ENCODE measurements around the gene SMC5.
"Not testable (repeated sequence)": the region's sequence is repeated elsewhere in the genome, so short reads cannot be mapped to it uniquely, and the experiment has no call there.

Gene SMC5

DNA sequence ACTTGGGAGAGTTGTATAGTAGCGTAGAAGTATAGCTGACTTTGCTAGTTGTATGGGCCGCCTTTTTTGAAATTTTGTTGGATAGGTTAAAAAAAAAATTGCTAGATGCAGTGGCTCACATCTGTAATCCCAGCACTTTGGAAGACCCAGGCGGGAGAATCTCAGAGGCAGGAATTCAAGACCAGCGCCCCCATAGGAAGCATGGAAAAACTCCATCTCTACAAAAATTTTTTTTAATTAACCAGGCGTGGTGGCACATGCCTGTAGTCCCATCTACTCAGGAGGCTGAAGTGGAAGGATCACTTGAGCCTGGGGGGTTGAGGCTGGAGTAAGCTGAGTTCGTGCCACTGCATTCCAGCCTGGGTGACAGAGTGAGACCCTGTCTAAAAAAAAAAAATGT, 59.2 kb downstream of the SMC5 start:
- DNase-seq (ENCODE audit: insufficient read length) (no peak), FAIRE-seq (no peak)
- TF ChIP-seq POLR2AphosphoS5 (IDR thresholded peaks at IDR 0.05; ENCODE audit: low read depth, low read length), result no peak
- no peak for TF ChIP-seq TAF1 (IDR thresholded peaks at IDR 0.05; ENCODE audit: borderline replicate concordance, low read depth, low read length)
- no peak for TF ChIP-seq POLR2A (IDR thresholded peaks at IDR 0.05; ENCODE audit: low read depth, low read length)

DNA sequence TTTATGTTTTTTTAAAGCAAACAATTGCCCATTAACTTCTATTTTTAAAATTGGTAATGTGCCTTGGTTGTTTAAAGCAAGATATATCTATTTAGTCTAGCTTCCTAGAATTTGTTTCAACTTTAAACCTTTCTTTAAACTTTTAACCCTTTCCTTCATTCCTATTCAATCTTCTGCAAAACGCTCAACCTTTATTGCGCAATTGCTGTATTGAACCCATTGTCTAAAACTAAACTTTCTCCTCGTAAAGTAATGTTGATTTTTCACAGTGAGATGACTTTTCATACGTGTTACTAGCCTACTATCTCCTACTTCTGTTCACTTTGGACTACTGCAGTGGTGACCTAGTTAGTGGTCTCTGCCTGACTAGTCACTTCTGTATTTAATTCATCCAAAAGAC, 63.3 kb downstream of the SMC5 start:
- no peak for DNase-seq (ENCODE audit: insufficient read length)
- TF ChIP-seq TAF1 (IDR thresholded peaks at IDR 0.05; ENCODE audit: borderline replicate concordance, low read depth, low read length) (no peak), POLR2A (IDR thresholded peaks at IDR 0.05; ENCODE audit: low read depth, low read length) (no peak), POLR2AphosphoS5 (IDR thresholded peaks at IDR 0.05; ENCODE audit: low read depth, low read length) (no peak)
- FAIRE-seq, result no peak

DNA sequence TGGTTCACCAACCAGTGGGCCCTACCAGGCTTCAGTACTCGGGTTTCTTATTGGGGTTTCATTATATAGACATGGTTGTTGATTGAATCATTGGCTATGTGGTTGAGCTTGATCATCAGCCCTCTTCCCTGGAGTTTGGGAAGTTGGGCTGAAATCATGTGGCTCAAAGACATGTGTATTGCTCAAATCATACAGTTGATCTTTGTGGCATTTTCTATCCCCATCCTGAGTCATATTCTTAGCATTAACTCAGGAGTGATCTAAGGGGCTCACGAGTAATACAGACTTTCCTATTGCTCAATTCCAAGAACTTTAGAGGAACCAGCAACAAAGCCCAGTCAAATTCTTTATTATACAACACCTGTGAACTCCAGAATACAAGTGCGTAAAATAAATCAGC, 66.2 kb downstream of the SMC5 start:
- no peak for DNase-seq (ENCODE audit: insufficient read length)
- no peak for TF ChIP-seq TAF1 (IDR thresholded peaks at IDR 0.05; ENCODE audit: borderline replicate concordance, low read depth, low read length)
- TF ChIP-seq POLR2AphosphoS5 (IDR thresholded peaks at IDR 0.05; ENCODE audit: low read depth, low read length), result no peak
- TF ChIP-seq POLR2A (IDR thresholded peaks at IDR 0.05; ENCODE audit: low read depth, low read length), result no peak
- FAIRE-seq, result no peak

DNA sequence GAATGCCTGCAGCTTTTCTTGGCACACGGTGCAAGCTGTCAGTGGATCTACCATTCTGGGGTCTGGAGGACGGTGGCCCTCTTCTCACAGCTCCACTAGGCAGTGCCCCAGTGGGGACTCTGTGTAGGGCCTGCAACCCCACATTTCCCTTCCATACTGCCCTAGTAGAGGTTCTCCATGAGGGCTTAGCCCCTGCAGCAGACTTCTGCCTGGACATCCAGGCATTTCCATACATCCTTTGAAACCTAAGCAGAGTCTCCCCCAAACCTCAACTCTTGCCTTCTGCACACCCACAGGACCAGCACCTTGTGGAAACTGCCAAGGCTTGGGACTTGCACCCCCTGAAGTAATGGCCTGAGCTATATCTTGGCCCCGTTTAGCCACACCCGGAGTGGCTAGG, 69.8 kb downstream of the SMC5 start:
- DNase-seq (ENCODE audit: insufficient read length); FAIRE-seq: not testable (repeated sequence)

DNA sequence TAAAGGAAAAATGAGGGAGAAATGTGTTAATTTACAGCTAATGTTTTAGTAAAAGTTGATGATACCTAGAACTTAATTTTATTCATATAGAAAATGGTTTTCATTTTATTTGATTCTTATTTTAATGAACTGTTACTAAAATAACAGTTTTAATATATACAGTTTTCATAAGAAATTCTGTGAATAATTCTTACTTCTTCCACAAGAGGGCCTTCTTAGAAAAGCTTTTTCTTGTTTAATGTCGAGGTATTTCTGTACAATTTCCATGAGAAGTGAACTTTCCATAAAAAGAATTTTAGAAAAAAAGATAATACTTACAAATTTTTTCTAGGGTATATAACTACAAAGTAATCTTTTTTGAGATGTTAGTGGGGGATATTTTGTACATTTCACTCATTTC, 81.8 kb downstream of the SMC5 start:
- FAIRE-seq (no peak), DNase-seq (ENCODE audit: insufficient read length) (no peak)
- no peak for TF ChIP-seq TAF1 (IDR thresholded peaks at IDR 0.05; ENCODE audit: borderline replicate concordance, low read depth, low read length)
- TF ChIP-seq POLR2A (IDR thresholded peaks at IDR 0.05; ENCODE audit: low read depth, low read length), result no peak
- TF ChIP-seq POLR2AphosphoS5 (IDR thresholded peaks at IDR 0.05; ENCODE audit: low read depth, low read length), result no peak

DNA sequence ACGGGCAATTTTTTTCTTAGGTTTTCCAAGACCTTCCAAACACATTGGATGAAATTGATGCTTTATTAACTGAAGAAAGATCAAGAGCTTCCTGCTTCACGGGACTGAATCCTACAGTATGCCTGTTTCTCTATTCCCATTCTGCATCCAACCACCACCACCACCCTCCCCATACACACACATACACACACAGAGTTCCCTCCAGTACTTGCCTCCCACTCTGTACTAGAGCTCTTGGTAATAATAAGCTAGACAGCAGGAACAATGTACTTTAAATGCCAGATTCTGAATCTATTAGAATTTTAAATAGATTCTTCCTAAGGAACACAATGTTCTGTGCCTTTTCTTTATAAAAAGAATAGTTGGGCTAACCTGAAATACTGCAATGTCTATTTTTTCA, 88.3 kb downstream of the SMC5 start:
- no peak for TF ChIP-seq TAF1 (IDR thresholded peaks at IDR 0.05; ENCODE audit: borderline replicate concordance, low read depth, low read length)
- TF ChIP-seq POLR2AphosphoS5 (IDR thresholded peaks at IDR 0.05; ENCODE audit: low read depth, low read length), result no peak
- FAIRE-seq (no peak), DNase-seq (ENCODE audit: insufficient read length) (no peak)

DNA sequence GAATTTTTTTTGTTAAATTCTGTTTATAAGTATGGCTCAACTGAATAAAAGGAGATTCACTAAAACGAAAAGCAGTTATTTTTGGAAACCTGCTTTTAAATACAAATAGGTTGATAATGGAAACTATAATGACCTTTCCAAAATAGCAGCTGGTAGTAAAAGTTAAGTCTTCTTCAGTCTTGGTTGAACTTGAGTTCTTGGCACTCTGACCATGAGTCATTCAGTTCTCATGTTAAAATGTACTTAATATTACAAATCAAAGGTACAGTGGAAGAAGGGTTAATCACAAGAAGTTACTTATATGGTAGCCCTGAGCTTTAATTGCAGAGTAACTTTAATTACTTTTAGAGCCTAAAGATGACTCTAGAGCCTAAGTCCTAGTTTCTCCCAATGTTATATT, 93.6 kb downstream of the SMC5 start:
- DNase-seq (ENCODE audit: insufficient read length), result no peak
- TF ChIP-seq TAF1 (IDR thresholded peaks at IDR 0.05; ENCODE audit: borderline replicate concordance, low read depth, low read length), result no peak
- no peak for TF ChIP-seq POLR2A (IDR thresholded peaks at IDR 0.05; ENCODE audit: low read depth, low read length)
- no peak for TF ChIP-seq POLR2AphosphoS5 (IDR thresholded peaks at IDR 0.05; ENCODE audit: low read depth, low read length)
- FAIRE-seq, result no peak

DNA sequence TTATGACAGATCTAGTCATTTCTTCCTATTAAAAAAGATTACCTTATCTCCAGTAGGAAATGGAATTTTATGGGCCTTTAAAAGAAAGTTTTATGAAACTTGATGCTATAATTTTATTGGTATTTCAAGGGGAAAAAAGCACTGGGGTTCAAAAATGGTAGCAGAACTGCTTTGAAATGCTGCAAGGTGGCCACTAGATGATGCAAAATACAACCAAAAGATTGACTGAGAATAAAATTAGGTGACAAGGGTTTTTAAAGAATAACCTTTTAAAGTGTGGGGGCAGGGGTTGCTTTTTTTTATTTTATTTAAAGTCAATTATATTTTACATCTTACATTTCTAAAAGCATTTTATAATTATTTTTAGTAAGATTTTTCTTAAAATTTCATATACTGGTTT, 94.0 kb downstream of the SMC5 start:
- FAIRE-seq, result no peak
- TF ChIP-seq POLR2A (IDR thresholded peaks at IDR 0.05; ENCODE audit: low read depth, low read length), result no peak
- no peak for TF ChIP-seq TAF1 (IDR thresholded peaks at IDR 0.05; ENCODE audit: borderline replicate concordance, low read depth, low read length)
- DNase-seq (ENCODE audit: insufficient read length), result no peak

DNA sequence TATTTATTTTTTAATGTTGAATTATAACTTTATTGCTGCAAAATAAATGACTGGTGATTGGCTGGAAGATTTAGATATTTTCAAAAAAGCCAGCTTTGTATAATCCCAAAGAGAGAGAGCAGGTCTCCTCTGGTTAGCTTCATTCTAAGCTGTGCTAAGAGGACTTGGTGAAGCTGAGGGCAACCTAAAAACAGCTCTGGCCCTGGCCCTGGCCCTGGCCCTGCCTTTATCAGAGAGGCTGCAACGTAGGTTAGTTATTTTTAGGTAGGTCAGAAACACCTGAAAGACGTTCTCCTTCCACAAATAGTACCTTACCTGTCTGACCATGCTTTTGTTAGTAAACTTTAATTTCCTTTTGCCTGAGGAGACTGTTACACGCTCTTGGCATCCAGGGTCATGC, 97.0 kb downstream of the SMC5 start:
- TF ChIP-seq TAF1 (IDR thresholded peaks at IDR 0.05; ENCODE audit: borderline replicate concordance, low read depth, low read length), result no peak
- TF ChIP-seq POLR2AphosphoS5 (IDR thresholded peaks at IDR 0.05; ENCODE audit: low read depth, low read length), result no peak
- TF ChIP-seq POLR2A (IDR thresholded peaks at IDR 0.05; ENCODE audit: low read depth, low read length), result no peak
- no peak for FAIRE-seq

DNA sequence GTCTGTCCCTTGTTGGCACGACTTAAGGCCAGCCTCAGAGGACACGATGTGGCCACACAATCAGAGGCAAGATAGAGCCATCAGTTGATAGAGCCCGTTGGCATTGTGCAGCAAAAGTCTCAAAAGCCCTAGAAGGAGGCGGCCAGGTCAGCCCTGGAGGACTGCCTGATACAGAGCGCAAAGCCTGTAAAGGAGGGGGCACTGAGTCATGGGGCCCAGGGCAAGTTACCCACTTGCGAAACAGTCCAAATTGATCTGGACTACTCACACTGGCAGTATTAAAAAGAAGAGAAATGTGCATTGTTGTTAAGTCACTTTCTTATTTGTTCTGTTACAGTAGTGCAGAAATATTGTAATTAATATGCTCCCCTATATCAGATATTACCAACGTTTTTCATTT, 104.2 kb downstream of the SMC5 start:
- DNase-seq (ENCODE audit: insufficient read length), result no peak
- no peak for FAIRE-seq
- no peak for TF ChIP-seq POLR2AphosphoS5 (IDR thresholded peaks at IDR 0.05; ENCODE audit: low read depth, low read length)
- no peak for TF ChIP-seq POLR2A (IDR thresholded peaks at IDR 0.05; ENCODE audit: low read depth, low read length)
- TF ChIP-seq TAF1 (IDR thresholded peaks at IDR 0.05; ENCODE audit: borderline replicate concordance, low read depth, low read length), result no peak

More for the DNA sequence above, 97.0 kb downstream of the SMC5 start:
- DNase-seq (ENCODE audit: insufficient read length), result no peak

DNA sequence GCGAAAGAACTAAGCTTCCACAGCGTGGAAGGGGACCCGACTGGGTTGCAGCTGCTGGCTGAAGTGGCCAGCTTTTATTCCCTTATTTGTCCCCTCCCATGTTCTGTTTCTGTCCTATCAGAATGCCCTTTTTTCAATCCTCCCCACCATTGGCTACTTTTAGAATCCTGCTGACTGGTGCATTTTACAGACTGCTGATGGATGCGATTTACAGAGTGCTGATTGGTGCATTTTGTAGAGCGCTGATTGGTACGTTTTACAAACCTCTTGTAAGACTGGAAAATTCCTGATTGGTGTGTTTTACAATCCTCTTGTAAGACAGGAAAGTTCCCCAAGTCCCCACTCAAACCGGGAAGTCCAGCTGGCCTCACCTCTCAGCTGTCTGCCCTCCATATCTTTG, 105.0 kb downstream of the SMC5 start:
- DNase-seq (ENCODE audit: insufficient read length) (no peak), FAIRE-seq (no peak)
- TF ChIP-seq POLR2AphosphoS5 (IDR thresholded peaks at IDR 0.05; ENCODE audit: low read depth, low read length) (no peak), POLR2A (IDR thresholded peaks at IDR 0.05; ENCODE audit: low read depth, low read length) (no peak)

DNA sequence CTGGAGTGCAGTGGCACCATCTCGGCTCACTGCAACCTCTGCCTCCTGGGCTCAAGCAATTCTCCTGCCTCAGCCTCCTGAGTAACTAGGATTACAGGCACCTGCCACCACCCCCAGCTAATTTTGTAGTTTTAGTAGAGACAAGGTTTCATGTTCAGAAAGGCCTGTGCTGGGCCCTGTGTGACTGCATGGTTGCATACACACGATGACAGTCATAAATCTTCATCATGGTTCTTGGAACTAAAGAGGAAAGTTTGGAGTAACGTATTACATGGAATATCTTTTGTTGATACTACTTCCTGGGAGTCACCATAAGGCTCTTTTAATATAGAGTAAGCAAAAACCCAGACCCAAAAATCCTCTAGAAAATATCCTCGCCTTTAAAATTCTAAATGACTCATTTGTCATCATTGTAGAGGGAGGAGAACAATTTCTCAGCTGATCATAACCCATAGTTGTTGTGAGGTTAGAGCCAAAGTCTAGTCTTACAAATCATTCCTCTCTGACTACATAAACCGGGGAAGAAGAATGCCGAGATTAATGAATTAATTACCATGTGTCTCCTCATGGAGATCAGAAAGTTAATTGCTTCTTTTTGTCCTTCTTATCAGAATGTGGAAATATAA, 108.6 kb downstream of the SMC5 start:
- no peak for TF ChIP-seq POLR2A (IDR thresholded peaks at IDR 0.05; ENCODE audit: low read depth, low read length)
- no peak for TF ChIP-seq TAF1 (IDR thresholded peaks at IDR 0.05; ENCODE audit: borderline replicate concordance, low read depth, low read length)
- no peak for TF ChIP-seq POLR2AphosphoS5 (IDR thresholded peaks at IDR 0.05; ENCODE audit: low read depth, low read length)
- FAIRE-seq (no peak), DNase-seq (ENCODE audit: insufficient read length) (no peak)

DNA sequence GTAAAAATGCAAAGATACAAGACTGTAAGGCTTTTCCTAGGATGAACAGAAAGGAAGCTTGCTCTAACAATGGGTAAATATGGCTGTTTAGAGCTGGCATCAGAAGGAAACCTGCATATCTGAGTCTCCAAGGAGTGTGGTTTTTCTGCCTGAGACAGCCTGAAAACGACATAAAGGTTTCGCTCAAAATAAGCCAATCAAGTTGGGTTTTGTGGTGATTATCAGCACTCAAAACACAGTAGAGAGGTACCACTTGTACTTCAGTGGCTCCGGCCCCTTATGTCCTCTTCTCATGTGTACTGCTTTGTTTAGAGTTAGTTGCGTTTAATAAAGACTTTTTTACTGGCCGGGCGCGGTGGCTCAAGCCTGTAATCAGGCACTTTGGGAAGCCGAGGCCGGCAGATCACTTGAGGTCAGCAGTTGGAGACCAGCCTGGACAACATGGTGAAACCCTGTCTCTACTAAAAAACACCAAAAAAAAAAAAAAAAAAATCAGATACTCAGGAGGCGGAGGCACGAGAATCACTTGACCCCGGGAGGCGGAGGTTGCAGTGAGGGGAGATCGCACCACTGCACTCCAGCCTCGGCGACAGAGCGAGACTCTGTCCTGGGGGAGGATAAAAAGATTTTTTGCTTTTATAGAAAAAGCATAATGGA, 116.3 kb downstream of the SMC5 start:
- DNase-seq (ENCODE audit: insufficient read length) (no peak), FAIRE-seq (no peak)
- no peak for TF ChIP-seq POLR2AphosphoS5 (IDR thresholded peaks at IDR 0.05; ENCODE audit: low read depth, low read length)
- no peak for TF ChIP-seq POLR2A (IDR thresholded peaks at IDR 0.05; ENCODE audit: low read depth, low read length)
- TF ChIP-seq TAF1 (IDR thresholded peaks at IDR 0.05; ENCODE audit: borderline replicate concordance, low read depth, low read length), result no peak

All from GM12892 (cell line).